Activated T-helper 1 cell treated with anti-CD3 and anti-CD28 coated beads, Interleukin-12 subunit alpha, Interleukin-12 subunit beta, Interleukin-2, Interleukin-4 antibody, amounts not matched to agents 30 ng/mL and 10 ng/mL and 1 ng/mL, durations not matched to agents 14 hours and 24 hours and 36 hours (primary cell): ENCODE measurements around the gene NOP56. TPM values are rescaled to one million over a fixed set of nuclear protein-coding genes. Genes with fewer than 3 reads are reported as not detected.

Experiments used
- DNase-seq: peaks from one replicate; pipeline ENCODE4 v3.0.0; 2021; ENCODE audit warnings: low spot score
- H3K27ac Mint-ChIP-seq: one replicate; pipeline ENCODE4 v1.8.0; 2021; ENCODE audit warnings: mild to moderate bottlenecking, mixed read lengths
- H3K27me3 Mint-ChIP-seq: one replicate; pipeline ENCODE4 v1.8.0; 2022; ENCODE audit warnings: mild to moderate bottlenecking, moderate library complexity, mixed read lengths; ENCODE audit not compliant: insufficient read depth
- H3K36me3 Mint-ChIP-seq: one replicate; pipeline ENCODE4 v1.8.0; 2021; ENCODE audit warnings: low read depth, mixed read lengths
- H3K4me1 Mint-ChIP-seq: one replicate; pipeline ENCODE4 v1.8.0; 2021; ENCODE audit warnings: low read depth, mixed read lengths
- H3K4me3 Mint-ChIP-seq: one replicate; pipeline ENCODE4 v1.8.0; 2021; ENCODE audit warnings: mild to moderate bottlenecking, moderate library complexity, mixed read lengths
- H3K9me3 Mint-ChIP-seq: one replicate; pipeline ENCODE4 v1.8.0; 2021; ENCODE audit warnings: mixed read lengths
- intact Hi-C: fragments of 100-400 bp; cut with micrococcal nuclease; formaldehyde crosslinking; loops from one replicate; pipeline ENCODE4 v1.15.1; 2024
- total RNA-seq: library from RNA; stranded (reverse); gene quantifications from 2 replicates; pipeline ENCODE4 v1.2.3, GENCODE V29; 2022

NOP56 gene
- total RNA-seq, 1 donor from 2014 or later, result 897 TPM

GRCh38 chr20:2703716-2704475 is 51.5 kb downstream of the NOP56 start:
- H3K27me3 Mint-ChIP-seq, result peaks cover 3% of the 10 kb centered on the region
- intact Hi-C loops, result no loop called here

DNA sequence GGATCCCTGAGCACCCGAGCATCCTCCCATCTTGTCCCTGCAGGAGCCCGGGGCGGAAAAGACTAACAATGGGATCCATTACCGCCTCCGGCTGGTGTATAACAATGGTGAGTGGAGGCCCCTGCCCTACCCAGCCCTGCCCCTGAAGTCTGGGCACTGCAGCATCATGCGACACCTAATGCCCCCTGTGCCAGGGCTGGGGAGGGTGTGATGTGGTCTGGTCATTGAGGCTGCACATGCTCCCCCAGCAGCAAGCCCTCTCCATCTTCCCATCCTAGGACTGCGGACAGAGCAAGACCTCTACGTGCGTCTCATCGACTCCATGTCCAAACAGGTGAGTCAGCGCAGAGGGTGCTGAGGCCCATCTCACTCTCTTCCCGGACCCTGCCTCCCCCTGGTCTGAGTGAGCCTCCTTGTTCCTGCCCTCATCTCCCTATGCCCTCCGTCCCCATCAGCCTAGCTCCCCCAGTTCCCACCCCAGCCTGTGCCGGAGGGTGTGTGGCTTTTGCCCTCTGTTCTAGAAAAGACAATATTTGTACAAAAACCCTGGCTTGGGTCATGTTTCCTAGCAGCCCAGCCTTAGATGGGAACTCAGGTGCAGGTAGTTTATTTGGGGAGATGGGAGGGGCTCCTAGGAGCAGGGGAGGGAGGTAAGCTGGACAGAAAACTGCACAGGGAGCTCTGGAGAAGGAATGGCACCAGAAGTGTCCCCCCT is 53.7 kb downstream of the NOP56 start:
- Mint-ChIP-seq H3K27ac (no peak overlapping the region), H3K9me3 (no peaks in the 10 kb centered on the region), H3K36me3 (no peaks in the 10 kb centered on the region), H3K4me1 (peaks cover 16% of the 10 kb centered on the region), H3K27me3 (no peaks in the 10 kb centered on the region), H3K4me3 (no peak overlapping the region)
- no peak for DNase-seq
- intact Hi-C loops, result no loop called here

More at GRCh38 chr20:2703716-2704475, 51.5 kb downstream of the NOP56 start:
- Mint-ChIP-seq H3K9me3 (no peaks in the 10 kb centered on the region), H3K4me1 (peaks cover 16% of the 10 kb centered on the region), H3K27ac (no peak overlapping the region), H3K36me3 (no peaks in the 10 kb centered on the region), H3K4me3 (no peak overlapping the region)
- no peak for DNase-seq

DNA sequence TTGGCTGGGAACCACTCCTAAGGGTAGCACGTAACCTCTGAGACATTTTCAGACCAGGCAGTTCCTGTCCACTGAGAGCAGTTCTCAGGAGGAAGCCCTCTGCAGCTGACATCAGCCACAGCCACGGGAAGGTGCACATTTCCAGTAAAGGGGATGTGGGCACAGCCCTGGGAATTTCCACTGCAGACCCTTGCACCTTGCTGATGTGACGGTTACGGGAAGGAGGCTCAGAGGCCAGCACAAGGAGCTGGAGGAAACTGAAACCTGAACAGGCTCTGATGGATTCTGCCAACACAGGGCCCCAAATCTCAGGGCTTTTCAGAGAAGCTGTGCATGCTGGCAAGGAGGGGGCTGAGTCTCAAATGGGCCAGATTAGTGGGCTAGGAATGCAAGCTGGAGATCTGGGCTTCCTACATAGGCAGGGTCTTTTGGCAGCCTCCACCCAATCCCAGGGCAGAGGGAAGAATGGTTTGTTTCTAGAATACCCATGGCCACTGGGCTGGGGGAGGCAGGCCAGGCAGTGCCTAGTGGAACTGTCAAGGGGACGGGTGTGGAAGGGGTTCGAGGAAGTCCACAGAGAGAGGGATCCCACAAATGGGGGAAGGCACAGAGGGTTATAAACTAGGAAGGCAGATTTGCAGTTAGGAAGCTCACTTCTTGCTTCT is 54.4 kb downstream of the NOP56 start:
- no peak overlapping the region for H3K4me3 Mint-ChIP-seq

DNA sequence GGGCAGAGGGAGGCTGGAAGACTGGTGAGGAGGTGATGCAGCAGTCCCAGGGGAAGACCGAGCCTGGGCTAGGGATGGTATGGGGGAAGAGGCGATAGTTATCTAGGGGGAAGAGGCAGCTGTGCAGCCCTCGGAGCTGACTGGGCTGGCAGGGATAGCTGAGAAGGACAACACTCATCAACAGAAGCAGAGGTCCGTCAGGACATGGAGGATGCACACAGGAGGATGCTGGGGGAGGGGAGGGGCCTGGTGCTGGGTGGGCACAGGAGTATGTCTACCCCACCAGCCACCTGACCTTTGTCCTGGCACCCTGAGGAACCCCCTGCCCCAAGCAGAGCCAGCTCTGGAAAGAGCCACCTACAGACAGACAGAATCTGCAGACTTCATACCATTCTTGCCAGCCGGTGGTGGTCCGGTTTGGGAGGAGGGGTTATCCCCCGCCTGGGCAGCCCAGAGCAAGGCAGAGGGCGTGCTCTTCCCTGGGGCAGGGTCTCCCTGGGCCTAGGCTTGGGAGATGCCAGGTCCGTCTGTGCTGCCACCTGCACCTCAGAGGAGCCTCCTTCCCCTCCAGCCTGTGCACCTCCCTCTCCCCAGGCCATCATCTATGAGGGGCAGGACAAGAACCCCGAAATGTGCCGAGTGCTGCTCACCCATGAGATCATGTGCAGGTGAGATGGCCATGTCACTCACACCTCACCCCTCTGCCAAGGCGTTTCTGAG is 55.1 kb downstream of the NOP56 start:
- intact Hi-C loops, result no loop called here
- Mint-ChIP-seq H3K36me3 (no peaks in the 10 kb centered on the region), H3K4me3 (no peak overlapping the region), H3K4me1 (peaks cover 16% of the 10 kb centered on the region), H3K27me3 (no peaks in the 10 kb centered on the region), H3K9me3 (no peaks in the 10 kb centered on the region), H3K27ac (peak overlapping the region; percentile 42)
- no peak for DNase-seq

More for the DNA sequence above, 54.4 kb downstream of the NOP56 start:
- peaks cover 16% of the 10 kb centered on the region for H3K4me1 Mint-ChIP-seq
- no peaks in the 10 kb centered on the region for H3K27me3 Mint-ChIP-seq
- H3K36me3 Mint-ChIP-seq, result no peaks in the 10 kb centered on the region
- no peak for DNase-seq
- H3K9me3 Mint-ChIP-seq, result no peaks in the 10 kb centered on the region
- peak overlapping the region; percentile 42 for H3K27ac Mint-ChIP-seq
- intact Hi-C loops, result no loop called here

Other genes with a start within 250 kb of the NOP56 start
- 533 and 548 TPM in 2 replicates for gene SNRPB, start 181.8 kb upstream of the NOP56 start, total RNA-seq
- gene ZNF343, start 143.7 kb upstream of the NOP56 start, total RNA-seq, result 18.2 and 21.6 TPM in 2 replicates
- not detected in 2 replicates for gene TMC2, start 116.1 kb upstream of the NOP56 start, total RNA-seq
- 116 and 125 TPM in 2 replicates for gene IDH3B, start 11.6 kb downstream of the NOP56 start, total RNA-seq
- gene EBF4, start 40.1 kb downstream of the NOP56 start, total RNA-seq, result 12.3 and 12.6 TPM in 2 replicates
- gene CPXM1, start 148.0 kb downstream of the NOP56 start, total RNA-seq, result 0.31 and 0.76 TPM in 2 replicates
- not detected in 2 replicates for gene C20orf141, start 162.4 kb downstream of the NOP56 start, total RNA-seq
- gene TMEM239, start 163.7 kb downstream of the NOP56 start, total RNA-seq, result not detected in 2 replicates
- gene PCED1A, start 188.0 kb downstream of the NOP56 start, total RNA-seq, result 24.0 and 27.9 TPM in 2 replicates
- 46.0 and 48.9 TPM in 2 replicates for gene VPS16, start 188.1 kb downstream of the NOP56 start, total RNA-seq
- gene PTPRA, start 220.8 kb downstream of the NOP56 start, total RNA-seq, result 64.0 and 67.5 TPM in 2 replicates